Stimulated activated CD4-positive, alpha-beta T cell treated with anti-CD3 and anti-CD28 coated beads, Interleukin-4, amount 100 ng/mL, for 4 hours (primary cell): ENCODE results near the gene ISG20L2.
A peak's percentile ranks its signal among the peaks of the same experiment; 100 is the strongest.

Experiments used
- DNase-seq, 2 experiments: peaks; one replicate each; pipeline ENCODE4 v3.0.0-alpha.2; 2020

The ISG20L2 gene

GRCh38 chr1:156705918-156706656 lies 22.5 kb downstream of the ISG20L2 start:
- peak; percentile 54 to 74 for DNase-seq

GRCh38 chr1:156705321-156705917 lies 23.1 kb downstream of the ISG20L2 start, which contains the start of gene CRABP2:
TSS of gene CRABP2 (minus strand) at chr1:156705583. CDS start at chr1:156705446, 137 bp downstream.
- peak in 1 of 2 experiments; percentile 29 for DNase-seq

GRCh38 chr1:156704930-156705320 lies 23.6 kb downstream of the ISG20L2 start:
- DNase-seq: peak; percentile 33 to 36

- DNase-seq: no peak
Measured at GRCh38 chr1:156704166-156704711, 24.3 kb downstream of the ISG20L2 start.

GRCh38 chr1:156703741-156704140 lies 24.8 kb downstream of the ISG20L2 start:
- no peak for DNase-seq

- DNase-seq: no peak
Measured at GRCh38 chr1:156703336-156703735, 25.2 kb downstream of the ISG20L2 start.

GRCh38 chr1:156700736-156701531 lies 27.6 kb downstream of the ISG20L2 start:
- DNase-seq: no peak

GRCh38 chr1:156698995-156699394 lies 29.6 kb downstream of the ISG20L2 start:
- no peak for DNase-seq

- no peak for DNase-seq
Measured at GRCh38 chr1:156697481-156697880, 31.1 kb downstream of the ISG20L2 start.

- no peak for DNase-seq
Measured at GRCh38 chr1:156696755-156697154, 31.8 kb downstream of the ISG20L2 start.

- DNase-seq: no peak
Measured at GRCh38 chr1:156694690-156694962, 33.9 kb downstream of the ISG20L2 start.

- no peak for DNase-seq
Measured at GRCh38 chr1:156693848-156694689, 34.5 kb downstream of the ISG20L2 start.

- no peak for DNase-seq
Measured at GRCh38 chr1:156692925-156693847, 35.4 kb downstream of the ISG20L2 start.

- DNase-seq: no peak
Measured at GRCh38 chr1:156692441-156692924, 36.1 kb downstream of the ISG20L2 start.

GRCh38 chr1:156691665-156692440 lies 36.7 kb downstream of the ISG20L2 start:
- no peak for DNase-seq

GRCh38 chr1:156691191-156691590 lies 37.4 kb downstream of the ISG20L2 start:
- DNase-seq: no peak

GRCh38 chr1:156690675-156691036 lies 37.9 kb downstream of the ISG20L2 start:
- no peak for DNase-seq

GRCh38 chr1:156689953-156690674 lies 38.5 kb downstream of the ISG20L2 start:
- DNase-seq: no peak

- peak; percentile 67 to 72 for DNase-seq
Measured at GRCh38 chr1:156689035-156689952, 39.3 kb downstream of the ISG20L2 start.
